Mesodermal cell (in vitro differentiated cells): Measurements from ENCODE around the gene SLC1A4. TPM values are rescaled to one million over a fixed set of nuclear protein-coding genes. Genes with fewer than 3 reads are reported as not detected.

Experiments
- H3K27ac ChIP-seq: 2 replicates; pipeline ENCODE4 v1.7.0; 2013; ENCODE audit warnings: mild to moderate bottlenecking, low read depth, low read length, moderate library complexity; ENCODE audit not compliant: severe bottlenecking
- H3K36me3 ChIP-seq: 2 replicates; pipeline ENCODE4 v1.7.1; 2013; ENCODE audit warnings: mild to moderate bottlenecking, low read length, moderate library complexity; ENCODE audit not compliant: control insufficient read depth, insufficient read depth
- H3K4me1 ChIP-seq: one replicate; pipeline ENCODE4 v1.7.1; 2013; ENCODE audit warnings: mild to moderate bottlenecking, low read length; ENCODE audit not compliant: insufficient read depth, control insufficient read depth, poor library complexity, severe bottlenecking
- H3K4me3 ChIP-seq: 2 replicates; pipeline ENCODE4 v1.7.0; 2013; ENCODE audit warnings: low read length, control low read depth, mild to moderate bottlenecking; ENCODE audit not compliant: insufficient read depth, poor library complexity, severe bottlenecking; ENCODE audit errors: extremely low read depth
- H3K9me3 ChIP-seq: 2 replicates; pipeline ENCODE4 v1.7.1; 2013; ENCODE audit warnings: mild to moderate bottlenecking, low read length, moderate library complexity; ENCODE audit not compliant: control insufficient read depth
- WGBS, 2 experiments: methylation state at CpG; one replicate each; pipeline ENCODE4 v1.1.5; 2013; ENCODE audit warnings: missing lambda C conversion rate in 2 of 2; ENCODE audit not compliant: insufficient coverage in 2 of 2; 5-methylcytosine and 5-hydroxymethylcytosine counted together
- polyA plus RNA-seq, 2 experiments: library from polyadenylated mRNA; stranded (reverse); fragments of 50-300 nt; gene quantifications; one replicate each; pipeline ENCODE4 v1.2.3, GENCODE V29; 2013

SLC1A4 gene
- polyA plus RNA-seq (2013, experiment 1 of 2) = 10.3 TPM
- 8.1 TPM for polyA plus RNA-seq (2013, experiment 2 of 2)

DNA sequence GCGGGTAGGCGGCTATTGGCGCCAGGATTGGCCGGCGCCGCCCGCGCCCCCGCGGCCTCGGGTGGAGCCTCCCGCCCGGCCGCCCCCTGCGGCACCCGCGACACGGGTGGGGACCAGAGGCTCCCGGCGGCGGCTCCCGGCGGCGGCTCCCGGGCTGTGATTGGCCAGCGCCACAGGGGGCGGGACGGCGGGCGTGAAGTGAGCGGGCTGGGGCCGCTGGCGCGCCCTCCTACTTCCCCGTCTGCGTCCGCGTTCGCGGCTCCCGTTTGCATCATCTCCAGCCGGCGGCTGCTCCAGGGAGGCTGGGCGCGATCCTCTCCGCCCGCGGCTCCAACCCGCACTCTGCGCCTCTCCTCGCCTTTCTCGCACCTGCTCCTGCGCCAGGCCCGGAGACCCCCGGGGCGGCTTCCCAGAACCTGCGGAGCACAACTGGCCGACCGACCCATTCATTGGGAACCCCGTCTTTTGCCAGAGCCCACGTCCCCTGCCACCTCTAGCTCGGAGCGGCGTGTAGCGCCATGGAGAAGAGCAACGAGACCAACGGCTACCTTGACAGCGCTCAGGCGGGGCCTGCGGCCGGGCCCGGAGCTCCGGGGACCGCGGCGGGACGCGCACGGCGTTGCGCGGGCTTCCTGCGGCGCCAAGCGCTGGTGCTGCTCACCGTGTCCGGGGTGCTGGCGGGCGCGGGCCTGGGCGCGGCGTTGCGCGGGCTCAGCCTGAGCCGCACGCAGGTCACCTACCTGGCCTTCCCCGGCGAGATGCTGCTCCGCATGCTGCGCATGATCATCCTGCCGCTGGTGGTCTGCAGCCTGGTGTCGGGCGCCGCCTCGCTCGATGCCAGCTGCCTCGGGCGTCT is at the start of gene SLC1A4:
Gene SLC1A4, plus strand, starts transcription at position 274 of the 856 bp plus-strand sequence. Its CDS starts 245 bp downstream, at position 519.
- Histone ChIP-seq H3K27ac (peak within 1 kb of the TSS; percentile 98), H3K9me3 (no peaks in the 10 kb centered on the region), H3K36me3 (peaks cover 3% of the 10 kb centered on the region), H3K4me3 (peak within 1 kb of the TSS; percentile 68), H3K4me1 (peaks cover 7% of the 10 kb centered on the region)
- 0 to 1% methylated on average over 93 to 106 of the region's 109 CpGs for WGBS, 2 experiments

DNA sequence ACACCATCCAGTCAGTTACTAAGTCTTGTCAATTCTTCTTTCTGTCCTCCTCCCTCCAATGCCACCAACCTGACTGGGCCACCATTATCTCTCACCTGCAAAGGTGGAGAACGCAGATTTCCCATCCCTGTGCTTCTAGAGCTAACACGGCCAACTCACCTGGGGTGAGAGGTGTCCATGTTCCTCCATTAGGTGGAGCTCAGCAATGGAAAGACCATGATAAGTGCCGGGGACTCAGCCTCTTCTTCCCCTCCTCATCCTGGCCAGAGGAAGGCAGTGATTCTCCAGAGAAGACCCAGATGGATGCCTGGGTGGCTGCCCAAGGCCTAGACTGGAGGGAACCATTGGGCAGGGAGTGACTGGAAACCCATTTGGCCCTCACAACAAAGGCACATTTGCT is 48.1 kb upstream of the SLC1A4 start:
- H3K4me1 ChIP-seq = no peaks in the 10 kb centered on the region
- WGBS, 2 experiments = 93 to 100% methylated on average over 1 to 2 of the region's 3 CpGs
- no peak overlapping the region for H3K4me3 ChIP-seq

DNA sequence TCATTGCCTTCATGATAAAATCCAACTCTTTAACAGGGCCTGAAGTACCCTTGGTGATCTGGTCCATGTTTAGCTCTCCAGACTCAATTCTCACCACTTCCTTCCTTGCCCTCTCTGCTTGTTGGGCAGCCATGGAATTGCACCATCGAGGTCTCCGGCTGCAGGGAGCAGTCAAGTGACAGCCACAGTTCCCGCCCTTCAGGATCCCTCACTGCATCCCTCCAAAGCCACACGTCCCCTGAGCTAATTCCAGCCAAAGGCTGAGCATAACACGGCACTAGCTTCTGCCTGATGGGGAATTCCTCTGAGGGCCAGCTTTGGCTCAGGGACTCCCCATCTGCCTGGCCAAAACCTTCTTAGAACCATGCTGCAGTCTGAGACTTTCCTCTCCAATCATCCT is 47.4 kb upstream of the SLC1A4 start:
- H3K27ac ChIP-seq = no peak overlapping the region
- WGBS, 2 experiments = 82% methylated on average over 3 to 5 of the region's 5 CpGs
- no peaks in the 10 kb centered on the region for H3K9me3 ChIP-seq
- H3K4me1 ChIP-seq = no peaks in the 10 kb centered on the region
- no peak overlapping the region for H3K4me3 ChIP-seq
- no peaks in the 10 kb centered on the region for H3K36me3 ChIP-seq

More for the DNA sequence above, 48.1 kb upstream of the SLC1A4 start:
- peaks cover 1% of the 10 kb centered on the region for H3K9me3 ChIP-seq
- no peaks in the 10 kb centered on the region for H3K36me3 ChIP-seq
- no peak overlapping the region for H3K27ac ChIP-seq

- Histone ChIP-seq H3K9me3 (no peaks in the 10 kb centered on the region), H3K4me3 (no peak overlapping the region), H3K27ac (no peak overlapping the region), H3K36me3 (no peaks in the 10 kb centered on the region), H3K4me1 (no peaks in the 10 kb centered on the region)
- 90 to 95% methylated on average over 5 of the region's 5 CpGs for WGBS, 2 experiments
Observed at GRCh38 chr2:64942693-64943092, 46.5 kb upstream of the SLC1A4 start.

GRCh38 chr2:64943387-64944150 is 45.6 kb upstream of the SLC1A4 start:
- no peak overlapping the region for H3K27ac ChIP-seq
- 94 to 96% methylated on average over 9 to 12 of the region's 12 CpGs for WGBS, 2 experiments
- no peaks in the 10 kb centered on the region for H3K4me1 ChIP-seq
- no peak overlapping the region for H3K4me3 ChIP-seq
- no peaks in the 10 kb centered on the region for H3K36me3 ChIP-seq
- H3K9me3 ChIP-seq = no peaks in the 10 kb centered on the region

DNA sequence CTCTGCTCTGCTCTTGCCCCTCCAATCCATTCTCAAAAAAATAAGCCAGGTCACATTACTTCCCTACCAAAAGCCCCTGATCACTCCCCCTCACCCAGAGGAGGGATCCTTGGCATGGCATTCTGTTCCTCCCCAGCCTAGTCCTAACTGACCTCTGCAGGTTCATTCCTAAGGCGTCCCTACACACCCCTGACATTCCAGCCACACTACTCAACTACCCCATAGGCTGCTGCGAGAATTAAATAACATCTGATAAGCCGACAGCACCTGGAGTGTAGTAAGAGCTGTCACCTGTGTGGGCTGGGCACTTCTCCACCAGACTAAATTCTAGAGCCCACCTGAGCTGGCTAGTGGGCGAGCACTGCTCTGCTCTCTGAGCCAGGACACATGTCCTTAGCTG is 44.7 kb upstream of the SLC1A4 start:
- no peaks in the 10 kb centered on the region for H3K36me3 ChIP-seq
- 88 to 92% methylated on average over 3 to 4 of the region's 4 CpGs for WGBS, 2 experiments
- no peak overlapping the region for H3K27ac ChIP-seq
- no peaks in the 10 kb centered on the region for H3K4me1 ChIP-seq
- H3K4me3 ChIP-seq = no peak overlapping the region
- no peaks in the 10 kb centered on the region for H3K9me3 ChIP-seq

GRCh38 chr2:64945973-64946768 is 43.0 kb upstream of the SLC1A4 start:
- 84 to 92% methylated on average over 8 to 11 of the region's 14 CpGs for WGBS, 2 experiments
- H3K9me3 ChIP-seq = no peaks in the 10 kb centered on the region
- no peak overlapping the region for H3K4me3 ChIP-seq
- H3K36me3 ChIP-seq = no peaks in the 10 kb centered on the region
- H3K27ac ChIP-seq = no peak overlapping the region
- no peaks in the 10 kb centered on the region for H3K4me1 ChIP-seq

GRCh38 chr2:64946769-64947247 is 42.4 kb upstream of the SLC1A4 start:
- no peak overlapping the region for H3K4me3 ChIP-seq
- no peaks in the 10 kb centered on the region for H3K4me1 ChIP-seq
- no peak overlapping the region for H3K27ac ChIP-seq
- H3K36me3 ChIP-seq = no peaks in the 10 kb centered on the region
- no peaks in the 10 kb centered on the region for H3K9me3 ChIP-seq

DNA sequence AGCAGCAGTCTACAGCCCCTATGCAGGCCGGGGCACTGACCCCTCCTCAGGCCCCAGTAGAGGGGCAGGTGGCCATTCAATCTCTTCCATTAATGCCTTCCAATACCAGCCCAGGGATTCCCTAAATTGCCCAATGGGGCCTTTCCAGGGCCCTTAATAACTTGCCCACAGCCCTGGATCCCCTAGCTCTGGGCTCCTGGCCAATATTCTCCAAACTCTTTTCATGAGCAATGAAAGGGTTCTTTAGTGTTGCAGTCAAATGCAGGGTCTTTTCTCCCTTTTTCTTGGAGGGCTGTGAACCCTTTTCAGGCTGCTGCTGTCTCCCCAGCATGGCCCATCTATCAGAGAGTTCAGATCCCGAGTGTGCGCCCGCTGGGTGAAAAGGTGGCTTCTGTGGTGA is 41.3 kb upstream of the SLC1A4 start:
- H3K27ac ChIP-seq = no peak overlapping the region
- no peaks in the 10 kb centered on the region for H3K36me3 ChIP-seq
- 93 to 100% methylated on average over 1 to 4 of the region's 4 CpGs for WGBS, 2 experiments
- no peak overlapping the region for H3K4me3 ChIP-seq
- H3K4me1 ChIP-seq = no peaks in the 10 kb centered on the region
- no peaks in the 10 kb centered on the region for H3K9me3 ChIP-seq
